Brain microvascular endothelial cell (primary cell): ENCODE data around the gene HSD3B1.
"Not testable (repeated sequence)": the region's sequence is repeated elsewhere in the genome, so short reads cannot be mapped to it uniquely, and the experiment has no call there.

Source experiments
- DNase-seq: peaks from one replicate; pipeline ENCODE4 v3.0.0-alpha.2; 2020
- H3K27ac ChIP-seq: fragments of 250-450 bp; sonication (Bioruptor Pico); 2 replicates; pipeline ENCODE4 v1.5.1; 2020; ENCODE audit warnings: mild to moderate bottlenecking, moderate library complexity
- H3K27me3 ChIP-seq: fragments of 250-450 bp; sonication (Bioruptor Pico); replicated peaks from 2 replicates; pipeline ENCODE4 v1.5.1; 2020; ENCODE audit warnings: mild to moderate bottlenecking
- H3K36me3 ChIP-seq: fragments of 250-450 bp; sonication (Bioruptor Pico); replicated peaks from 2 replicates; pipeline ENCODE4 v1.5.1; 2020; ENCODE audit warnings: mild to moderate bottlenecking
- H3K4me3 ChIP-seq: 2 replicates; pipeline ENCODE4 v1.5.1; 2011; ENCODE audit warnings: low read depth, mild to moderate bottlenecking, control low read depth, low read length, moderate library complexity
- CTCF ChIP-seq: IDR thresholded peaks from 2 replicates; pipeline ENCODE4 v1.5.1; 2011; ENCODE audit warnings: low read depth, mild to moderate bottlenecking, moderate library complexity, low read length, control low read depth, inconsistent platforms; ENCODE audit errors: missing control alignments
- in situ Hi-C: cut with HindIII; loops from 2 replicates; pipeline ENCODE4 v1.10.0; 2017; ENCODE audit warnings: low sequenced_read_pairs, low pct_ligation_motif_present

Gene HSD3B1

GRCh38 chr1:119516680-119517079 lies 9.7 kb downstream of the HSD3B1 start:
- Histone ChIP-seq H3K4me3 (no peak overlapping the region), H3K27me3 (no peaks in the 10 kb centered on the region), H3K27ac (no peak overlapping the region), H3K36me3 (no peaks in the 10 kb centered on the region)
- DNase-seq = no peak
- in situ Hi-C loops = no loop called here
- no peak for TF ChIP-seq CTCF

GRCh38 chr1:119517667-119518066 lies 10.7 kb downstream of the HSD3B1 start:
- in situ Hi-C loops, DNase-seq, H3K36me3 ChIP-seq, H3K27me3 ChIP-seq, H3K4me3 ChIP-seq, H3K27ac ChIP-seq: not testable (repeated sequence)

GRCh38 chr1:119531606-119532323 lies 24.8 kb downstream of the HSD3B1 start:
- no peak for DNase-seq
- in situ Hi-C loops = no loop called here
- H3K36me3 ChIP-seq = no peaks in the 10 kb centered on the region
- no peak overlapping the region for H3K4me3 ChIP-seq
- TF ChIP-seq CTCF = no peak
- H3K27ac ChIP-seq = no peak overlapping the region
- H3K27me3 ChIP-seq = no peaks in the 10 kb centered on the region

GRCh38 chr1:119532324-119532910 lies 25.4 kb downstream of the HSD3B1 start:
- no peaks in the 10 kb centered on the region for H3K27me3 ChIP-seq
- no peak overlapping the region for H3K27ac ChIP-seq
- TF ChIP-seq CTCF = no peak
- no peaks in the 10 kb centered on the region for H3K36me3 ChIP-seq
- H3K4me3 ChIP-seq = no peak overlapping the region
- in situ Hi-C loops = no loop called here
- no peak for DNase-seq

- no peak for DNase-seq
- TF ChIP-seq CTCF = no peak
- in situ Hi-C loops = no loop called here
These were observed 28.4 kb downstream of the HSD3B1 start for GRCh38 chr1:119535381-119535780.

GRCh38 chr1:119537966-119538365 lies 31.0 kb downstream of the HSD3B1 start:
- Histone ChIP-seq H3K27ac (no peak overlapping the region), H3K36me3 (no peaks in the 10 kb centered on the region), H3K4me3 (no peak overlapping the region), H3K27me3 (no peaks in the 10 kb centered on the region)
- TF ChIP-seq CTCF = no peak
- DNase-seq = no peak
- in situ Hi-C loops = no loop called here

More at GRCh38 chr1:119535381-119535780, 28.4 kb downstream of the HSD3B1 start:
- H3K4me3 ChIP-seq = no peak overlapping the region
- H3K27ac ChIP-seq = no peak overlapping the region
- no peaks in the 10 kb centered on the region for H3K27me3 ChIP-seq
- H3K36me3 ChIP-seq = no peaks in the 10 kb centered on the region
